Stimulated activated CD4-positive, alpha-beta T cell treated with anti-CD3 and anti-CD28 coated beads, Interleukin-4, amount 100 ng/mL, for 4 hours (primary cell): ENCODE results near the gene ELMO1.

Experiments
- DNase-seq, 2 experiments: peaks; one replicate each; pipeline ENCODE4 v3.0.0-alpha.2; 2020

ELMO1 gene

DNA sequence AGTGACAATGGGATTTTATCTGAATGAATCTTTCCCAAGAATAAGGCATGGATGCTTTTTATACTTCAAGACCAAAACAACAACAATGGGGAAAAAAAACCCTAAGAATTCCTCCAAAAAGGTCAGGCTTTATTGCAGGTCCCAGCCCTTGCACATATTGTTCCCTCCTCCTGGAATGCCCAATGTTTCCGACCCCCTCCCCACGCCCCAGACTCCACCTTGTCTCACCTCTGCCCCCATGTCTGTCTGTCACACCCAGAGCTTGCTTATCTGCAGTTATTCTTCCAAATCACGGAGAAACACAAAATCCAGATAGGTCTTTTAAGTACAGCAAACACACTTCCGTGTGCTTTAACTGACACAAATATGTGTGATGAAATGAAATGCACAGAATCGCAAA lies 43.5 kb downstream of the ELMO1 start:
- DNase-seq: no peak

DNA sequence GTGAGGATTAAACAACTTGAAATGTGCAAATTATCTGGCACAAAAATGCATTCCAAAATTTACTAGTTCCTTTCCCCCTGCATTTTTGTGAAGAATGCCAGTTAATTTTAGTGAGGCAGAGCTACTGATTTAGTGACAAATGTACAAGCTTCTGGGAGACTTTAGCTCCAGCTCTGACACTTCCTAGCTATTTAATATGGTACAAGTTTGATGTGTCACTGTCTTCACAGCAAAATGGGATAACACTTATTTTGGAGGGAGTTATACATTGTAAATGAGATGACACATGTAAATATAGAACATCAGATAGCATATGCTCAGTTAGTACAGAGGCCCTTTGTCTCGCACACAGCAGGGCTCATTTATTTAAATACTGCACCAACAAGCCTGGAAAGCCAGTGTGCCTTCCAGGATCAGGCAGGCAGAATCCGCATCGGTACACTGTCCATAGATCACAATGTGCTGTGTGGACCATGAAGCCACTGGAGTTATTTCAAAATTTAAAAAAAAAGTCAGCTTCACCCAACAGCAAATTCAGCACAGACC lies 48.7 kb downstream of the ELMO1 start:
- no peak for DNase-seq

DNA sequence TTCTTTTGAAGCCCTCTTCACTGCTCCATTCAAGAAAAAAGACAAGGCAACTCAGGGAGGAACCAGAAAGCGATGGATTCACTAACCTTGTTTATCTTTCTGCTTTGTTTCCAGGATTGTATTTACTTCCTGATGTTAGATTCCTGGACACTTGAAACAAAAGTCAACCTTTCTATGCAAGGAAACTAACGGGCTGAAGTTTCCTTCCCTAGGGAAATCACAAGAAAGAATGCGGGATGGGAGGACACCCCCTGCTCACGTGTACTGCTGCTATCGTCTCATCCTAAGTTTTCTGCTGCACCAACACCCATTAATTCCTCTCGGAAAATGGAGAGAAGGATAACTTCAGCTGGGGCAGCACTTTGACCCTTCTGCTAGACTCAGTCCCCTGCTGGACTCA lies 50.3 kb downstream of the ELMO1 start:
- DNase-seq: no peak

DNA sequence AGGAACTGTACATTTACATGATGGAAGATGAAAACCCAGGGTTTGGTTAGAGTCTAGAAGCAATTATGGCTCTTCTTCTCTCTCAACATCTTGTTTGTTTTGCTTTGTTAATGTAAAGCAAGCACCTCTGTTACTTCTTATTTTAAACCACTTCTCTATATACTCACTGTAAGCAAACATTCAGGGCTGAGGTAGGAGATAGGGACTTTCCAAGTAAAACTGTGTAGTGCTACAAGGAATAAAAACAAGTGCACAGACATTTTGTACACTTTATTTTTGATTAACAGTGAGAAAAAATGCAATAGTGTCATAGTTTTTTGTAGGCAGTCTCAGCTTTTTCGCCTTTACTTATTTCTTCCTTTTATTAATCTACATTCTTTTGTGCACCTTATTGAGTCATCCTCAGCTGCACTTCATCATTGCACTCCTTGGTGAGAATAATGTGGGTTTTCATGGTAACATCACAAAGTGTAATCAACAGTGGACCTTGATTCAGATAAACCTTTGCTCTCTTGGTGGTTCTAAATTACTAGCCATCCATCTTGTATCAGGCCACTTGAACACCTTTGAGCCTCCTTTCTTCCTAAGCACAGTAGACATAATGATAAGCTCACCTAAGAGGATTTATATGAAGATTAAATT lies 52.9 kb downstream of the ELMO1 start:
- no peak for DNase-seq

DNA sequence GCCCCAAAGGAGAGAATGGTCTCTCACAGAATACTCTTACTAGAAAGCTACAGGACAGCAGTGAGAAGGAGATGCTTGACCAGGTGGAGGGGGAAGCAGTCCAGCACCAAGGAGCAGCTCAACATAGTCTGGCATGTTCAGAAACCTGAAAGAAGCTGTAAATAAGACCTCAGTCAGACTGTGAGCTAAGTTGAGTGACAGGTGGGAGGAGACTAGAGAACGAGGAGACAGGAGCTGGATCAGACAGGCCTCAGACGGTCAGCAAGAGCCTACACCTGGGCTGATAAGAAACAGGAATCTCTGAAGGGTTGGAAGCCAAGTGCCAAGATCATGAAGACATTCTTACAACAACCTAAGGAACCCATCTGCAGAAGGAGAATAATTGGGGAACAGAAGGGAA lies 54.5 kb downstream of the ELMO1 start:
- no peak for DNase-seq

DNA sequence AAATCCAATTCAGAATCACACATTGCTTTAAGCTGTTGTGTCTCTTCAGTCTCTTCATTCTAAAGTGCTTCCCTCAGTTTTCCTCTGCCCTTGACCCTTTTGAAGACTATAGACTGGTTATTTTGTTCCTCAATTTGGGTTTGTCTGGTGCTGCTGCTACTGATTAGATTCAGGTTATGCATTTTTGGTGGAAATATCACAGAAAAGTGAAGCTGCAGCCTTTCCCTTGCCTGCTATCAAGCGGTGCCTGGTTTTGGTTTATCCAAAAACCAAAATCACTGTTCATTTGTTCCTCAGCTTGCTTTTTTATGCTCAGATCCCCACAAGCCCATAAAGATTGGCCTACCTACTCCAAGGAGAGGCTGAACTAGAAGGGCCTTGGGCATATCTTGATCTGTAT lies 55.2 kb downstream of the ELMO1 start:
- DNase-seq: no peak

DNA sequence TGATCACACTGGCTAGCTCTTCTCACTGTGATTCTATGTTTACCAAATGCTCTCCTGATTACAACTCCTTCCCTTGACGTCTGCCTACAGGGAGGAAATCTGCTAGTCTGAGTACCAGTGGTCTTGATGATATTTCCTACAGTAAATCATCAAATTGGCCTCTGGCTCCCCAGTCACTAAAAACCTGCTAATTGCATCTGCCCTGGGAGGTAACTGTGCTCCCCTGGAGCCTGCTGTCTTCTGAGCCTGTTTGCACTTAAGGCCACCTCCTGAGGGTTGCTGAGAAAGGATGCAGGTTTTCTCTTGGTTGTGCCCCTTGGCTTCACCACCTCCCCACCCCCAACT lies 56.0 kb downstream of the ELMO1 start:
- DNase-seq: no peak

DNA sequence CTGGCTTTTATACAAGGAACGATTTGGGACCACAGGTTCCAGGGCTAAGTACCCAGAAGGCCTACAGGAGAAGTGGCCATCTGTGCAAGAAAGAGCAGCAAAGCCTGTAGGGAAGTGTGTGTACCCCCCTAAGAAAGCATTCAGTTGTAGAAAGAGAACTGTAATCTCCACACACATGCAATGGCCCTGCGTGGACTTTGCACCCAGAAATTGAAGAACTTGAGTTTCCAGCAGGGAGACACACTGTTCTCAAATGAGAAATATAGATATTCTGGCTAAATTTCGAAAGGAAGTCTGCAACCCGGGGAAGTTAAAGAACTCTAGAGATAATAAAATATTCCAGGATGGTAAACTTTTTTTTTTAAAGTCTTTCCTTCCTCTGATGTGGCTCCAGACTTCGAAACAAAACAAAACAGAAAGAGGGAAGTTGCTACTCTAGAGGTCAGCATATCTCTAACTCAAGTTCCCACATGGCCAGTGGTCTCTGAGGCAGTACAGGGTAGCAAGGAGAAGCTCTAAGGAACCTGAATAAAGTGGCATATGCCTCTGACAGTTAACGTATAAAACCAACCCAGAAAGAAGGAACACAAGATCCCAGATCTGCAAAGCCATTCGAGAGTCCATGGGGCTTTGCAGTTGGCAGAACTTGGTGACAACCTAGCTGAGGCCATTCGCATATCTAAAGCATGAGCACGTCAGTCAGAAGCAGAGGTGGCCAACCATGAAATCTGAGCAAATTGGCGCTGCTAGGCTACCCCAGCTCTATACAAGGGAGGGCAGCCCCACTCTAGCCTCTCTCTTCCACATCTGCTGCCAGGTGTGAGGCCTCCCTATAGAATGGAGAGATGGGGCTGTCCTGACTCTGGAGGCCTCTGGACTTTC lies 56.6 kb downstream of the ELMO1 start:
- no peak for DNase-seq

DNA sequence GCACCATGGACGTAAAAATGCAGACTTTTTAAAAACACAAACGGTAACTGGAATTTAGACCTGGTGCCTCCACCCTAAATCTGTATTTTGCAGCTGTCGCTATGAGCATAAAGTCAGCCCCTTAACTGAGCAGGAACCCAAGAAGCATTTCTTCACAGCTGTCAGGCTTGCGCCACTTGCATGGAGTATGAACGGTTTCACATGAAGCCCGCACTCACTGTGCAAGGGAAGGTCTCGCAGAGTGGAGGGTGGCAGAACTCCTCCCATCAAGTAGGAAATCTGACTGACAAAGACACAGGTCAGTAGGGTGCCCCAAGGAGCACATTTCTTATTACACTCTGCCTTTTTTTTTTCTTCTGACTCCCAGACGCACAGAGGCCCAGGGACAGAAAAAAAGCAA lies 58.5 kb downstream of the ELMO1 start:
- DNase-seq: no peak

DNA sequence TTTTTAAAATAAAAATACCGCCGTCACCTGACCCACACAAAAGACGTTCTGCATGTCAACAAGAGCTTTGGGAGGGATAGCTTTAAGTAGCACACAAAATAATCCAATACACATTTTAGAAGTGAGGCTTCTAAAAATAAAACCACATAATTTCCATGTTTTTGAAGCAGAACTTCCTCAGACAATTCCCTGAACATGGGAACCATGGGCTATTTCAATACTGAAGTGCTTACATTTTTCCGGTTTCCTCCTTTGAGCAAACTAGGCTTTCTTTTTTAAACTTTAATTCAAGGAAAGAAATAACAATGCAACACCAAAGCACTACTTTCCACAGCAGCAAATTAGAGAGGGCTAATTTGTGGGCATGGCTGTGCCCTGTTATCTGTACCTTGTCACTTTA lies 59.9 kb downstream of the ELMO1 start:
- DNase-seq: no peak

DNA sequence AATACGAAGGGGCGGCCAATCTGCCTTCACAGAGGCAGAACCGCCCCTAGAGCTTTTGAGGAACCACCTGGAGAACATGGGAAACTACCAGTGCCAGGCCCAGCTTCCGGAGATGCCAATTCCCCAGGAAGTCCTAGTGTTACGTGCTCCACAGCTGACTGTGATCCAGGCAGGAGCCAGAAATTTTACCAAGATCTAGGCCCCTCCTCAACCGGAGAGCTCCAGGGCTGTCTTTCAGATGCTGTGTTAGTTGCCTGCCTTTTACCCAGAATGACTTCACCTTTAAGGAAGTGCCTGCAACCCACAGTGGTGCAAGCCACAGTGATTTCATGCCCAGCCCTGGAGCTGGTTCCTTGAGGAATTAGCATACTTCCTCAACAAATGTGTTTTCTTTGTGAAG lies 62.9 kb downstream of the ELMO1 start:
- DNase-seq: no peak

DNA sequence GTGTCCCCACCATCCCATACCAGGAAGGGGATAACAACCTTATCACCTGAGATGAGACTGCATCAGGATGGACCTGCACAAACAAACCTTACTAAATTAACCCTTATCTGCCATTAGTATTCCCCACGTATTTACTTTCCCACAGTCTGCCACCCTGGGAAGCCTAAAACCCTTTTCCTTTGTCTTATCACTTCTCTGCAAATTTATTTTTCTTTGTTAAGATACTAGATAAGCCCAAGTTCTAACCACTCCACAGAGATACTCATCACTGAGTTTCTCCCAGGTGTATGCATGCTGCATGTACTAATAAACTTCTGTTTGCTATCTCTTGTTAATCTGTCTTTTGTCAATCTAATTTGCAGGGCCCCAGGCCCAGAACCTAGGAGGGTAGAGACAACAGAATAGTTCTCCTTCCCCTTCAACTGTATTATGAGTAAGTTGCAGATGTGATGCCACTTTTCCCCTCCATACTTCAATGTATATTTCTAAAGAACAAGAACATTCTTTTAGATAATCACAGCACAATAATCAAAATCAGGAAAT lies 66.0 kb downstream of the ELMO1 start:
- DNase-seq: no peak

DNA sequence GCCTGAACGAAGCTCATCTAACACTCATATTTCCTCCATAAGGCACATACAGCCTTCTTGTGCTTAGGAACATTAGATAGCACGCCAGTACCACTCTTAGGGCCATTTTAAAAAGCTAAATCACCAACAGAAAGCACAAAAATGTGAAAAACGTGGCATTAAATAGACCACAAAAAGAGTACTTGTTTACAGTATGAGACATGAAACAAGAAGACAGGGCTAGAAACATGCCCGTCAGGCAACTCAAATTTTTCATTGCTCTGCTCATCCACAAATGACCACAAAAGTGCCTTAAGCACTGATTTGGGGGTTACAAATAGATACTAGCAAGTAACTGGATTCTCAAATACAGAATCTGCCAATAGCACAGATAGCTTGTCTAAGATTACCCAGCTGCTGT lies 67.8 kb downstream of the ELMO1 start:
- no peak for DNase-seq

DNA sequence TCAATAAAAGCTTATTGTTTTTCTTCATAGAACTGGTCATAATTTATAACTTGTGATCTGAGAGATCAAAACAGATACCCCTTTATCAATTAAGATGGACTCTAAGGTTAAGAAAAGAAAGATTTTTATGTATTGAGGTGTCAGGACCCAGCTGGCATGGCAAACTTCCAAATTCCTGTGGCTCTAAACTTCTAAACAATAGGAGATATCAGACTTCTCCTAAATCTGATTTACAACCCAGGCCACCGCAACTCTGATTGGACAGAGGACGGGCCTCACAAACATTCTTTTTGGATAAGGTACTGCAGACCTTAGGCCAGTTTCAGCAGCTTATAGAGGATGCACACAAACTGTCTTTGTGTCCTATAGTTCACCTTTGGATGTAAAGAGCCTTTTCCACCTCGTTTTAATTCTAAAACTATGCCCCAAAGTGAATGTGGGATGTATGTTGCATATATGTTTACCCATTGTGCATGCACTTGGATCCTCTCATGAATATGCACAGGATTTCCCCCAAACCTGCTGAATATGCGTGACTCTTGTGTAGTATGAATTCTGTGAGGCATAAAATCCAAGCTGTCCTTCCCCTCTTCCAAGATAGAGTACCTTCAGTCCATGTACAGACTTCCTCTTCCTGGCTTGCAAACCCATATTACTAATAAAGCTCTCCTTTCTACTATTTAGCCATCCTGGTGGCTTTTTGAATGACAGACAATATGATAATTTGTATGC lies 69.0 kb downstream of the ELMO1 start:
- no peak for DNase-seq

DNA sequence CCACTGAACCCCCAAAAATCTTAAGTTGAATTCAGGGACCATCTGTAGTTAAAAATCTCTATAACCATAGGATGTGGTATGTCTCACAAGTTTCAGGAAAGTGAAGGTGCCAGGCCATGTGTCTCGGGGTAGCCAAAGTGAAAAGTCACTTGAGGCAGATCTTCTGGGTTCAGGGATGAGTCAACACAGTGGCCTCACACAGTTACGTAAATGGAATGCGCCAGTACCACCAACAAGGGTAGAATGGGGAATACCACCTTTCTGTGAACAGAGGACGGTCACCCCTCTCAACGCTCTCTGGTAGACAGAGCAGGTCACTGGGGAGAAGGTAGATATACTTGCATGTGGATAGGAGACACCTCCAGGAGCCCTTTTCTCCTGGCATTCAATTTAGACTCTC lies 71.4 kb downstream of the ELMO1 start:
- no peak for DNase-seq

DNA sequence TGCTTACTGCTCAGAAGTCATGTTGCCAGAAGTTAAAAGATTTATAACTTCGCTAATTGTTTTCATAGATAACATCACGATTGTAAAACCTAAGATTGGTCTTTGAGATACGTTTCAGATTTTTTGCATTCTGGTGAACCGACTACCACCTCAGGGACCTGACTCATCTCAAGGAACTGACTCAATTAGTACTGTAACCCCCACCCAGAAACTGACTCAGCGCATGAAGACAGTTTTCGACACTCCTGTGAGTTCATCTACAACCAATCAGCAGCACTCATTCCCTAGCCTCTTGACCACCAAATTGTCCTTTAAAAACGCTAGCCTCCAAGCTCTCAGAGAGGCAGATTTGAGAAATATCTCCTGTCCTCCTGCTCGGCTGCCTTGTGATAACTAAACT lies 72.3 kb downstream of the ELMO1 start:
- peak in 1 of 2 experiments; percentile 19 for DNase-seq

DNA sequence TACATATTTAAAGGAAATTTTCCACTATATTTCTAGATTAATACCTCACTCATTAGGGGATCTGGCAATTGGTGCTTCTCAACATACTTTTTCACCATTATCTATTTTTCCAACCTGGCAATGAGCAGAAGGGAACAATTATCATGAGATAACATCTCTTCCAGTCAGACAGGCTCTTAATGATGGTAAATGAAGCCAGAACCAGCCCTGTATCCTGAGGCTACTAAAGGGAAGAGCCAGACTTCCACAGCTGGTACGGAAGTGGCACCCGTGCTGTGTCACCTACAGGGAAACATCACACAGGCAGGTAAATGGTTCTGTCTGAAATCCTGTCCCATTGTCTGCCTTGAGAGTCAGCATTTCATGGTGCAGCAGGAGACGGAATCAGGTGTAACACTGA lies 75.9 kb downstream of the ELMO1 start:
- DNase-seq: no peak

DNA sequence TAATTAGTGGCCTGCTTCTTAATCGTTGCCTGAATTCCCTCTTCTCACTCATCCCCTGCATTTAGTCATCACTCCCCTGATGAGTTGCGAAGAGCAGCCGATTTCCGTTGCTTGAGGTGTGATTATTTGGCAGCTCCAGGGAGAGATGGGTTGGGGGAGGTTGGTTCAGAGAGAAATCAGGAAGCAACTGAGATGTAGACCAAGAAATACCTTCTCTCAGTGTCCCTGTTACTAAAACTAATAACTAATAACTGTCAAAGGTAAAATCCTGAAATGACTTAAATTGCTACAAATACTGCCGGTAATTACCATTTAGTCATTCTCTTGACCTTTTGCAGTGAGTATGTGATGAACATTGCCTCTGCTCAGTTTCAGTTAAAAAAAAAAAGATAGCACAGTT lies 76.9 kb downstream of the ELMO1 start:
- DNase-seq: no peak

DNA sequence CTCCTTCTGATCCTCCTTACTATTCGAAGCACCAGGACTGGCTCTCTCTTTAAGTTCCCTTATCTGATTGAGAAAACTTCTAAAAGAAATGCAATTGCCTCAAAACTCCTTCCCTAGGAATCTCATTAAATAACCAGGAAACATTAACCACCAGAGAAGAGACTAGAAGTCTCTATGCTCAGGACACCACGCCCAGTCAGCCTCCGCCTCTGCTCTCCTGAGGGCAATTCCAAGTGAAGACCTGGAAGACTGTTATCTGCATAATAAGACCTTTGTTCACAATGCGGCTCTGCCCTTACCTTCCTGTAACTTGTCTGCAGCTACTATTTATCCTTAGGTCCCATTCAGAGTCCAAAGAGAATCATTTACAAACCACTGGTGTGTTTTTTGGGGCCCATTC lies 78.8 kb downstream of the ELMO1 start:
- no peak for DNase-seq

DNA sequence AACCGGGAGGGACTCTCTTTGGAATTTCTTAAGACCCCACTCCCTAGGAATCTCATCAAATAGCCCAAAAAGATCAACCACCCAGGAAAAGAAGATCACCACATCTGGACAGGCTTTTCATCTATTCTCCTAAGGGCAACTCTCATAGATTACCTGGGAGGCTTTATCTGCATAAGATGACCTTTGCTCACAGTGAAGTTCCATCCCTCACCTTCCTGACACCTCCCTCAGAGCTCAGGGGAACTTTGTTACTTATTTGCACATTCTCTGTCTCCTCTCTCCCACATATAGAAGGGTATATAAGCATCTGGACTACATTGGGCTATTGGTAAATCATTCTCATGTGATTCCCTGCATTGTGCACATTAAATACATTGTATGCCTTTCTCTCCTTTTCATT lies 80.1 kb downstream of the ELMO1 start:
- DNase-seq: no peak

DNA sequence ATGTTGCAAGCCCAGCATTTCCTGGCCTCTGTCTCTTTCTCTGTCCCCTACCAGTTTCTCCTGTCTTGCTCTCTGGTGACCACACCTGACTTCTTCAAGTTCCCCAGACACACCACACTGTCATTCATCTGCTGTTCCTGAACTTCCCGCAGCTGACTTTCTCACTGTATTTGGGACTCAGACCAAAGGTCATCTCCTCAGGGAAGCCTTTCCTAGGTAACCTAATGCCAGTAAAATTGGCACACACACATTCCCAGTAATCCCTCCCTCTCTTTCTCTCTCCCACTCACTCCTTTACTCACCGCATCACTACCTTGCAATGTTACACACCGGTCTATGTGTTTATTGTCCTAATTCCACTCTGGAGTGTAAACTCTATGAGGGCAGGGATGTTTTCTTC lies 81.7 kb downstream of the ELMO1 start:
- DNase-seq: no peak

DNA sequence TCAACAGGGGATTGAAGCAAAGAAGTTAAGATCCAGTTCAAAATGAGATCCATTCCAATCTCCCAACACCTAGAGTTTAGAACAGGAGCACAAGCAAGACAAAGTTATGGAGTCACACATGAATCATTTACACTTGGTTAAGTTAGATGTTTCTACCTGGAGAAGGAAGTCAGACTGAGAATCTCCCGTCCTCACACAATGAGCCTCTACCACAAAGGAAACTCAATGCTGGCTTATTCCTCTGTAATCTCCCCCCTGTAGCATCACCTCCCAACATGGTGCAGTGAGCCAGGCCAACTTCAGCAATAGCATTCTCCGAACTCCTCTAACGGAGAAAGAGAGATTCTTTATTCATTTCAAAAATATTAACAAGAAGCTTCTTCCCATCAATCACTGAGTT lies 82.2 kb downstream of the ELMO1 start:
- DNase-seq: no peak

DNA sequence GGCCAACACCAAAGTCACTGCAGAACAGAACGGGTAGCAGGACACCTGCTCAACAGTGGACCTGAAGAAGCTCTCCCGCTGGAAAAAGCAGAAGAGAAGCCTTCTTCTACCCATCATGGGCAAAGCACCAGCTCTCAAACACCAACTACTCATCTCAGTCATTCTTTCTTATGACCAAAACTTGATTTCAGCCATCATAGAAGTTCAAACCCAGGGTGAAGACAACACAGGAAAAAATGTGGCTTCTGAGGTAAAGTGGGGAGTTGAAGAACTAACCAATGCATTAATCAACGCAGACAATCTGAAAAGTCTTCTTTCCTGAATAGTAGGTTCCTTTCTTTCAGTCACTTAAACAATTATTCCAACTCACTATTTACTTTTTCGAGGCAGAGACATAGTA lies 83.3 kb downstream of the ELMO1 start:
- no peak for DNase-seq

DNA sequence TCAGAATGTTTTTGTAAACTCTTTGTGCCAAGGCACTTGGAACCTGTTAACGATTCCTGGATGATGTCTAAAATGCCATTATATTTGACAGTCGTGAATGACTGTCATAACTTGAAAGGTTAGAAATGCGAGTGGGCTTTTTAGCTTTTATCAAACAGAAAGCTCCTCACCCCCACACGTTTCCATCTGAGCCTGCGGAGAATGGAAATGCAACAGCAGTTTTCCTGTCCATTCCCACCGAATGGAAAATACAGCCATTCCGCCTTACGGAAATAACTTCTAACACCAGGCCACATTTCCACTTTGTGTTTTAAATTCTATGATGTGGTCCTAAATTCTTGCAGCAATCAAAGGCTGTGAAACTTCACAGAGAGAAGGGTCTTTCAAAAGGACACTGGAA lies 83.8 kb downstream of the ELMO1 start:
- DNase-seq: peak in 1 of 2 experiments; percentile 50
